ENCODE results near the gene PRKCH.

DNA sequence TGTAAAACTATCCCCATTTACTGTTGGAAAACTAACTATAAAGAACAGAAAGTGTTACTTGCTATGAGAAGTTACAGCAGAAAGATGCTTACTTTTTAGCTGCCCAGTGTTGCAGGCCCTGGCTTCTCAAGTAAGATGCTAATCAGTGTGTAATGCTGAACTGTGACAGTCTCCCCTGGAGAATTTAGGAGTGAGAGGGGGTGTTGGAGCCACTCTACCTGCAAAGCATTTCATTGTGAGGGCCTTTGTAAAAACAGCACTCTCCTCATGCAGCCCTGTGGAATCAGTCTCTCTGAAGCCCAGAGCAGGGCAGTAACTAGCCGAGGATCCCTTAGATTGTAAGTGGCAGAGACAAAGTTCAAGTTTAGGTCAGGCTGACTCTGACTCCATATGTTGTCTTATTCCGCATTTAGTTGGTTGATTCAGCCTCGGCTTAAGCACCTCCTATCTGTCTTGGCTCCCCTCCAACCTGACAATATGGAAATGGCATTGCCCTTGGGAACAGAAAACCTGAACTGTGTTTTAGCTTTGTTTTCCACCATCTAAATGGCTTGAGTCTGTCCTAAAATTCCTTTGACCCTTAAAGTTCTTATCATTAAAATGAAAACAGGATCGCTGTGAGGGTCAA is 141.3 kb downstream of the PRKCH start:
- TF ChIP-seq CTCF (IDR thresholded peaks at IDR 0.05) (no peak), ZFX (IDR thresholded peaks at IDR 0.05; ENCODE audit: borderline replicate concordance) (no peak)

Data from 22Rv1 (cell line).